Ovary (tissue), 9 donors: ENCODE data around the gene CNTNAP5. TPM values are rescaled to one million over a fixed set of nuclear protein-coding genes. Genes with fewer than 3 reads are reported as not detected.

Experiments
- DNase-seq, 5 donors: peaks; one replicate each; pipeline ENCODE4 v3.0.0-alpha.2; 2019 to 2020
- H3K27ac ChIP-seq, 2 donors: fragments of 200-600 bp; one replicate each; pipeline versions ENCODE4 v1.5.1 to v1.8.0; 2019 to 2022
- H3K27me3 ChIP-seq: fragments of 200-600 bp; one replicate; pipeline ENCODE4 v1.8.0; 2022
- H3K36me3 ChIP-seq: fragments of 200-600 bp; sonication (generic); one replicate; pipeline ENCODE4 v1.5.1; 2019
- H3K4me1 ChIP-seq: one replicate; pipeline ENCODE4 v1.8.1; 2013; ENCODE audit warnings: mild to moderate bottlenecking, moderate library complexity; ENCODE audit not compliant: insufficient read depth
- H3K4me3 ChIP-seq: fragments of 200-600 bp; sonication (generic); one replicate; pipeline ENCODE4 v1.5.1; 2017
- H3K9me3 ChIP-seq, 2 donors: fragments of 200-600 bp in 1 of 2; sonication (generic) in 1 of 2; one replicate each; pipeline versions ENCODE4 v1.5.1 to v1.8.1; 2013 to 2019; ENCODE audit warnings: mild to moderate bottlenecking in 1 of 2, moderate library complexity in 1 of 2
- EP300 ChIP-seq: sonication (generic); formaldehyde crosslinking; IDR thresholded peaks from one replicate; pipeline ENCODE4 v1.6.1; 2017; ENCODE audit warnings: antibody characterized with exemption
- POLR2A ChIP-seq: fragments of 450-650 bp; IDR thresholded peaks from one replicate; pipeline ENCODE4 v1.6.1; 2017; ENCODE audit warnings: antibody characterized with exemption, mild to moderate bottlenecking, moderate library complexity
- WGBS, 3 donors: extraction: QIAGEN DNeasy Blood & Tissue Kit in 1 of 3; methylation state at CpG; one replicate each; pipeline versions ENCODE4 v1.1.5 to v1.1.7; 2013 to 2017; 5-methylcytosine and 5-hydroxymethylcytosine counted together
- intact Hi-C, 4 donors: fragments of 100-400 bp; cut with DNase I; formaldehyde crosslinking; loops; one replicate each; pipeline versions ENCODE4 v1.11.0 to v1.15.1; 2022 to 2023
- polyA plus RNA-seq, 2 donors: library from polyadenylated mRNA; stranded (reverse); fragments of 200-250 nt in 1 of 2; fragments of 350-450 nt in 1 of 2; fragmentation: Illumina TruSeq in 1 of 2; extraction: RNeasy Lipid Tissue Mini Kit (QIAGEN cat#74804) in 1 of 2; gene quantifications; one replicate each; pipeline ENCODE4 v1.2.3, GENCODE V29; 2013 to 2014
- total RNA-seq, 7 donors: library from RNA; depleted of rRNA in 2 of 7; stranded (reverse); fragments of >200 nt in 2 of 7; fragmentation: NEBNext Ultra II Directional in 3 of 7; extraction: Animal tissue kit (Norgen Biotek cat#: 25700) in 3 of 7; gene quantifications; one replicate each; pipeline versions ENCODE4 v1.1.0 to v1.2.4, GENCODE V29; 2016 to 2023
- TF ChIP-seq, protein P1 (sequence below), 3 donors: fragments of 450-650 bp in 2 of 3; fragments of 200-600 bp in 1 of 3; IDR thresholded peaks; one replicate each; pipeline versions ENCODE4 v1.5.1 to v1.8.0; 2016 to 2022; ENCODE audit warnings: antibody characterized with exemption in 3 of 3, mild to moderate bottlenecking in 1 of 3
- donor health status: DM: no; HTN: no; CAD: no; lungs with moderate emphysema.
- donor health status: DM: no; HTN: no; CAD: no.
- donor health status: Bipolar disorder and iron deficiency.
- donor health status: DM: yes; HTN: yes; CAD: no.
- donor health status: DM: no; HTN: no; CAD: no.
- donor health status: DM: yes; HTN: yes; CAD: no.

Gene CNTNAP5
- total and polyA plus RNA-seq, 9 donors: not detected

DNA sequence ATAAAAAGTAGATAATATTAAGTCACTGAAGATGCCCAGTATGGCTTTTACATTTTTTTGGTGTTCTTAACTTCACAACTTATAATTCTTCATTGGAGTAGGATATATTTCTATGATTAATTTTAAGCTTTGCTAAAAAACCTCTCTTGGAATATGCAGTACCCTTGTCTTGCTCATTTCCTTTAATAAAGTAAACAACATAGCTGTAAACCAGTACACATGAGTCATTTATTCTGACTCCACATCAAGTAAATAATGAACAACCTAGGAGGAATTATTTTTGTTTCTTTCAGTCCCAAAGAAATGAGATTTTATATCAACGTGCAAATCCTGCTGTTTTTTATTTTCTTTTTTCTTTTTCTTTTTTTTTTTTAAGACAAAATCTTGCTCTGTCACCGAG is 869.1 kb downstream of the CNTNAP5 start:
- Histone ChIP-seq H3K36me3 (no peaks in the 10 kb centered on the region), H3K27ac (no peak overlapping the region), H3K4me1 (no peaks in the 10 kb centered on the region), H3K27me3 (no peaks in the 10 kb centered on the region), H3K4me3 (no peak overlapping the region), H3K9me3 (no peaks in the 10 kb centered on the region)
- DNase-seq: no peak
- intact Hi-C loops: no loop called here
- WGBS, 3 donors: 37 to 61% (median 43%) methylated on average over 2 of the region's 2 CpGs
- TF ChIP-seq POLR2A: no peak
- no peak for TF ChIP-seq EP300
- TF ChIP-seq, protein P1, sequence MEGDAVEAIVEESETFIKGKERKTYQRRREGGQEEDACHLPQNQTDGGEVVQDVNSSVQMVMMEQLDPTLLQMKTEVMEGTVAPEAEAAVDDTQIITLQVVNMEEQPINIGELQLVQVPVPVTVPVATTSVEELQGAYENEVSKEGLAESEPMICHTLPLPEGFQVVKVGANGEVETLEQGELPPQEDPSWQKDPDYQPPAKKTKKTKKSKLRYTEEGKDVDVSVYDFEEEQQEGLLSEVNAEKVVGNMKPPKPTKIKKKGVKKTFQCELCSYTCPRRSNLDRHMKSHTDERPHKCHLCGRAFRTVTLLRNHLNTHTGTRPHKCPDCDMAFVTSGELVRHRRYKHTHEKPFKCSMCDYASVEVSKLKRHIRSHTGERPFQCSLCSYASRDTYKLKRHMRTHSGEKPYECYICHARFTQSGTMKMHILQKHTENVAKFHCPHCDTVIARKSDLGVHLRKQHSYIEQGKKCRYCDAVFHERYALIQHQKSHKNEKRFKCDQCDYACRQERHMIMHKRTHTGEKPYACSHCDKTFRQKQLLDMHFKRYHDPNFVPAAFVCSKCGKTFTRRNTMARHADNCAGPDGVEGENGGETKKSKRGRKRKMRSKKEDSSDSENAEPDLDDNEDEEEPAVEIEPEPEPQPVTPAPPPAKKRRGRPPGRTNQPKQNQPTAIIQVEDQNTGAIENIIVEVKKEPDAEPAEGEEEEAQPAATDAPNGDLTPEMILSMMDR (IDR thresholded peaks at IDR 0.05): no peak

DNA sequence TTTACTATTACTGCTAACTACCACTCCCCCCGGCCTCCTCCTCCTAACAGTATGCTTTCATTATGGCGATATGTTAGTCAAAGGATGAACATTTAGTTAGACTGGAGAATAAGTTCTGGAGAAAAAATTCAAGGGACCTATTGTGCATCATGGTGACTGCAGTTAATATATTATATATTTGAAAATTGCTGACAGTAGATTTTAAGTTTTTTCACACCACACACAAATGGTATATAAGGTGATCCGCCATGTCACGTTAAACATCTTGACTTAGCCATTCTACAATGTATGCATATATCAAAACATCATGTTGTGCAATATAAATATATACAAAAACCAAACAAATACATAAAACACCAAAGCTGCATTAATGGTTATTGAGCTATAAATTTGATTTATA is 873.7 kb downstream of the CNTNAP5 start:
- H3K27me3 ChIP-seq: no peaks in the 10 kb centered on the region
- H3K4me3 ChIP-seq: no peak overlapping the region
- DNase-seq: no peak
- WGBS, 3 donors: 87 to 94% (median 89%) methylated on average over 4 of the region's 4 CpGs
- TF ChIP-seq POLR2A (no peak), EP300 (no peak)
- TF ChIP-seq, protein P1 (IDR thresholded peaks at IDR 0.05): no peak
- no peaks in the 10 kb centered on the region for H3K36me3 ChIP-seq
- no peaks in the 10 kb centered on the region for H3K4me1 ChIP-seq
- intact Hi-C loops: no loop called here
- H3K27ac ChIP-seq: no peak overlapping the region
- H3K9me3 ChIP-seq: no peaks in the 10 kb centered on the region

DNA sequence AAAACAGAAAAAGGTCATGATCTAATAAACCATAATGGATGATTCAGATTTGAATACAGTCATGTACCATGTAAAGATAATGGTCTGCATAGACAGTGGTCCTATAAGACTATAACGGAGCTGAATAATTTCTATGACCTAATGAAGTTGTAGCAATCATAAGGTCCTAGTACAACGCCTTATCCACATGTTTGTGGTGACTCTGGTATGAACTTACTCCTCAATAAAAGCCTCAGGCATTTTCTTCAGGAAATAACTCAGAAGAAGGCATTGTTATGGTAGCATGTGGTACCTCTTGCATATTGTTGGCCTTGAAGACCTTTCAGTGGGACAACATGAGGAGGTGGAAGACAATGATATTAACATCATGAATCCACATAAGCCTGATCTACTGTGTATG is 883.3 kb downstream of the CNTNAP5 start:
- 63 to 69% (median 65%) methylated on average over 2 of the region's 2 CpGs for WGBS, 3 donors
- no peaks in the 10 kb centered on the region for H3K27me3 ChIP-seq
- intact Hi-C loops: no loop called here
- DNase-seq: no peak
- H3K36me3 ChIP-seq: no peaks in the 10 kb centered on the region
- no peak overlapping the region for H3K27ac ChIP-seq
- H3K4me1 ChIP-seq: no peaks in the 10 kb centered on the region
- no peaks in the 10 kb centered on the region for H3K9me3 ChIP-seq
- TF ChIP-seq EP300: no peak
- TF ChIP-seq, protein P1 (IDR thresholded peaks at IDR 0.05): no peak
- no peak for TF ChIP-seq POLR2A
- no peak overlapping the region for H3K4me3 ChIP-seq

DNA sequence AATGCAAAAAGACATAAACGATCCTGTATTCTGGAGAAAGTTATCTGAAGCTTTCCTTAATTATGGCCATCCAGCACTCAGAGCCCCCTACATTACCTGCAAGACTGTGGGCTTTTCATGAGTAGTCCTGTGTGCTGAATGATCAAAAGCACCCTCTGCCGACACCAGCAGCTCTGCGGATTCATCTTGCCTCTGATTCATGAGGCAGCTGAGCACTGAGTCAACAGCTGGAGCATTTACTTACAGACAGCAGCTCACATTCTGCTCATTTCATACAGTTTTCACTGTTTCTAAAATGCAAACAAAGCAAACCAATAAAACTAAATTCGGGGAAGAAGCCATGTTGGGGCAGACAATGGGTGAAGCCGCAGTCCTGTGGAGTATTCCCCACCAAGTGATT is 886.5 kb downstream of the CNTNAP5 start:
- WGBS, 3 donors: 43 to 58% (median 52%) methylated on average over 5 of the region's 5 CpGs
- TF ChIP-seq, protein P1 (IDR thresholded peaks at IDR 0.05): no peak
- TF ChIP-seq POLR2A (no peak), EP300 (no peak)
- H3K9me3 ChIP-seq: no peaks in the 10 kb centered on the region
- intact Hi-C loops: no loop called here
- no peaks in the 10 kb centered on the region for H3K36me3 ChIP-seq
- no peak overlapping the region for H3K4me3 ChIP-seq
- no peak overlapping the region for H3K27ac ChIP-seq
- no peaks in the 10 kb centered on the region for H3K4me1 ChIP-seq
- no peak for DNase-seq
- no peaks in the 10 kb centered on the region for H3K27me3 ChIP-seq

DNA sequence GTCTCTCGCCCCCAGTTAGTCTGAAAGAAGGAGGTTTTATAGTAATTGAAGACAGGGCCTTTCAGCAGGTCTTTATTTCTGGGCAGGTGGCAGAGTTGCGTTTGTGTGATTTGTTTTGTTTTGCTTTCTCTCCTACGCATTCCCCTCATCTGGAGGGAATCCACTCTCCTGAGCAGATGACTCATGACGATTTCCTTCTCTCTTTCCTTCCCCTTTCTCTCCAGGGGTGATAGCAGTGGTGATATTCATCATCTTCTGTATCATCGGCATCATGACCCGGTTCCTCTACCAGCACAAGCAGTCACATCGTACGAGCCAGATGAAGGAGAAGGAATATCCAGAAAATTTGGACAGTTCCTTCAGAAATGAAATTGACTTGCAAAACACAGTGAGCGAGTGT is 888.8 kb downstream of the CNTNAP5 start:
- Histone ChIP-seq H3K27ac (no peak overlapping the region), H3K4me1 (no peaks in the 10 kb centered on the region), H3K9me3 (no peaks in the 10 kb centered on the region), H3K36me3 (no peaks in the 10 kb centered on the region), H3K4me3 (no peak overlapping the region), H3K27me3 (no peaks in the 10 kb centered on the region)
- TF ChIP-seq POLR2A: no peak
- 15 to 31% (median 17%) methylated on average over 9 of the region's 9 CpGs for WGBS, 3 donors
- no peak for DNase-seq
- intact Hi-C loops: no loop called here
